Colon (tissue), 2 donors: Measurements from ENCODE around the gene LDLRAD4.

ENCODE experiments used
- FAIRE-seq: peaks from 2 replicates; lab custom pipeline; 2012; peaks lifted over from hg19 to GRCh38; lab: Jason Lieb, UNC
- donor health status: control.
- donor health status: control.

The LDLRAD4 gene

GRCh38 chr18:13202571-13202970, 16.0 kb upstream of the LDLRAD4 start:
- FAIRE-seq = no peak

- no peak for FAIRE-seq
Measured at GRCh38 chr18:13206301-13206700, 12.3 kb upstream of the LDLRAD4 start.

GRCh38 chr18:13207294-13207693, 11.3 kb upstream of the LDLRAD4 start:
- no peak for FAIRE-seq

- FAIRE-seq = no peak
Measured at GRCh38 chr18:13211534-13211933, 7.0 kb upstream of the LDLRAD4 start.

DNA sequence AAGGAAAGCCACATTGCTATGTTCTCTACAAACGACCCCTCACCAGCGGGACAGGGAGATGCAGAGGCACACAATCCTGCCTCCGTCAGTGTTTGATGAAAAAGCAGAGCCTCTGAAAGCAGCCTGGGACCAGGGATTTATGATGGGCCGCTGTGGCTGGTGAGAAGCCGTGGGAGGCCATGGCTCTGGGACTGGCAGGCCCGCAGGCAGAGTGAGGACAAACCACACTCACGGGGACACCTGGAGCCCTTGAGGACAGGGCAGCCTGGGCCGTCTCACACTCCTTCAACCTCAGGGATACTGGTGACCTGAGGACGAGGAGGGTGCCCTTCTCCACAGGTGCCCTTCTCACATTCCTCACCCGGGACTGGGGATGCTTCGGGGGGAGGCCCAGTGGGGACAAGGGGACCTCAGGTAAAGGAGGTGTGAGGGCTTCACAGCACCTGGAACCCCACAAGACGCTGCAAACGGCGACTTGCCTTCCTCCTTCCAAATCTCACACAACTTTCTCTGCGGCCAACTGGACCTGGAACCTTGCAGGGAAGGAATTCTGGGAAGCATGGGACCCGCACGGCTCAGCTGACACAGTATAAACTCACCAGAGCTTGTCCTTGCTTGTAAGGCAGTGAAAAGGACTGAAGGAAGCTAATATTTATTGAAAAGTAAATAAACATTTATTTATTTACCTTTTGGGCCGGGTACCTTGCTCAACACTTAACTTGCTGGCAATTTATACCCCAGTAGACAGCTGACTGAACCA, 5.3 kb upstream of the LDLRAD4 start:
- no peak for FAIRE-seq

DNA sequence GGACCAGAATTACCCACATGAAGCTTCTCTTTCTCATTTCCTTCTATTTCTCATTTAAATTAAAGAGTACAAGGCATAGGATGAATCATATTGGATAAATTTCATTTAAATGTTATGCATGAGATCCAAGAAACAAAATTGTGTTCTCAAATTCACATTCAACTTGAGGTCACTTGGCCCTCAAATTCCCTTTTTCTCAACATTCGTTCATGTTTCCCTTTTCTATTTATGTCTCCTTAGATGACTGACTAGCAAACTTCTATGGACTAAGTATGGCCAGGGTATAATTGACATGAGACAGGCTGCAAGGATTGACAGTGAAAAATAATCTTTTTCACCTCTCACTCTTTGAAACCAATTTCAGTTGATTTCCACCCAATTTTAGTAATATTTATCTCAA, 4.0 kb upstream of the LDLRAD4 start:
- FAIRE-seq = no peak

DNA sequence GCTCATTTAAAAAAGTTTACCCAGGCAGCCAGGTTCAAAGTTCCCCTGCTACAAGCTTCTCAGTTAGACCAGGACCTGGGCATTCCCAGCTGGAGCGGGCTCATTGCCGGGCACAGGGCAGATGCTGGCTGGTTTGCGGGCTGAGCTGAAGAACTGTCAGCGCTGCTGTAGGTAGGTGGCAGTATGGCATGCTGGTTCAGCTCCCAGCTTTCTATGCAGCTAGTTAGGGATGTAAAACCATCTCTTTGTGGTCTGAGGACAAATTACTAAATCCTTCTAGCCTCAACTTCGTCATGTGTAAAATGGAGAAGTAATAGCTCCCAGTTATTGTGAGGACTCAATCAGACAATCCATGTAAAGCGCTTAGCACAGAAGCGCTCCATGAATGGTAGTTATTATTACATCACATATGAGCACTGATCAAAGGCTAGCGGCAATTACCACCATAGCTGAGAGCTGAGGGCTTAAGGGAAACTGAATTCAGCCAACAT, 2.4 kb upstream of the LDLRAD4 start:
- FAIRE-seq = peak; percentile 55

GRCh38 chr18:13216711-13217465, 1.7 kb upstream of the LDLRAD4 start:
- no peak for FAIRE-seq

GRCh38 chr18:13217466-13217961, 1.0 kb upstream of the LDLRAD4 start:
- no peak for FAIRE-seq

DNA sequence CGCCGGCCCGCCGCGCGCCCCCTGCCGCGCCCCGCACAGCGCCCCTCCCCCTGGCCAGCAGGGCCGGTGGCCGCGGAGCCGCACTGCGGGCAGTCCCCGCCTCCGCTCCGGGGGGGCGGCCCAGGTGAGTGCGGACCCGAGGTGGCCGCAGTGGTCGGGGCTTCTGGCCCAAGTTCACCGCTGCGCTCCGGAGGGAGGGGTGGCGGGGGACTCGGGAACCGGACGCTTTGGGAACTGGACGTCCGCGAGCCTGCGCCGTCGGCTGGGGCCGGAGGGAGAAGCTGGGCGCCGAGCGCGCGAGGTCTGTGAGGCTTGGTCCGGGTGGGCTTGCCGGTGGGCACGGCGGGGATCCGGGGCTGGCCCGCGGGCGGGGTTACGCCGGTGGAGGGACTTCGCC, 591 bp upstream of the LDLRAD4 start:
- FAIRE-seq = no peak

DNA sequence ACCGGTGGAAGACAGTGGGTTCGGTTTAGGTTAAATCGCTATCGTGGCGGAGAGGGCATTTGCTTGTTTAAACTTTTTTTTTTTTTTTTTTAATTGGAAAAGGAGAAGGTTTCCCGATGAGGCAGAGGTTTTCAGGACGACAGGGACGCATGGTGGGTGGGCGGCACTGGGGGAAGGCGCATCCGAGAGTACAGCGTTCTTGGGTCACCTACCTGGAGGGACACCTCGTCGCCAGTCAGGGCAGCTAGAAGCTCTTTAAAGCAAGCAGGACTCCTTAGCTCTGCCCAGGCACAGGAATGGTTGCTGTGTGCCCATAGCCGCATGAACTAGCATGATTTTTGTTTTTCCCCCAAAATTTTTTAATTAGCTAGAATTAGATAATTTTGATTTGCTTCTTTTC, 437 bp downstream of the LDLRAD4 start:
- no peak for FAIRE-seq

DNA sequence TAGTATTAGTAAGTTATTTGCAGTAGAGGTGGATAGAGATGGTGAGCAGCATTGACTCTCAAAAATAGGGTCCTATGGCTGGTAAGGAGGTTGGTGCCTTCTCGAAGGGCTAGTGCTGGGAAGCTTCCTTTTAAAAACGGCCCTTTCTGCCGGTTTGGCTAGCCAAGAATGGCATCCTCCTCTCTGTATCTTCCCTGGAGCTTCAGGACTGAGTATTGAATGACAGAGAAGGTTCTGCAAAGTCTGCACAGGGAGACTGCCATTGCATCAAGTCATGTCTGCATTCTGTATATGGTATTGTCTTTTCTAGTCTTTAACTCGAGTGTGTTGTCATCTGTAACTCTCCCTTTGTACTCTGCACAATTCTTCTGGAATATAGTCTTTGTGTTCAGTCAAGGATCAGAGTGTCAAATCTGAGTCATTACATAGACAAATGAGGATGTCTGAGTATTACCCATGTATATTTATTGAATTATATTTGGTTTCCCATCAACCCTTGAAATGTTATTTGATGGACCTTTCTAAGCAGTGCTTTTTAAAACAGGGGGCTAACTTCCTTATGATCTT, 1.1 kb downstream of the LDLRAD4 start:
- no peak for FAIRE-seq

GRCh38 chr18:13220361-13220991, 1.9 kb downstream of the LDLRAD4 start:
- no peak for FAIRE-seq

DNA sequence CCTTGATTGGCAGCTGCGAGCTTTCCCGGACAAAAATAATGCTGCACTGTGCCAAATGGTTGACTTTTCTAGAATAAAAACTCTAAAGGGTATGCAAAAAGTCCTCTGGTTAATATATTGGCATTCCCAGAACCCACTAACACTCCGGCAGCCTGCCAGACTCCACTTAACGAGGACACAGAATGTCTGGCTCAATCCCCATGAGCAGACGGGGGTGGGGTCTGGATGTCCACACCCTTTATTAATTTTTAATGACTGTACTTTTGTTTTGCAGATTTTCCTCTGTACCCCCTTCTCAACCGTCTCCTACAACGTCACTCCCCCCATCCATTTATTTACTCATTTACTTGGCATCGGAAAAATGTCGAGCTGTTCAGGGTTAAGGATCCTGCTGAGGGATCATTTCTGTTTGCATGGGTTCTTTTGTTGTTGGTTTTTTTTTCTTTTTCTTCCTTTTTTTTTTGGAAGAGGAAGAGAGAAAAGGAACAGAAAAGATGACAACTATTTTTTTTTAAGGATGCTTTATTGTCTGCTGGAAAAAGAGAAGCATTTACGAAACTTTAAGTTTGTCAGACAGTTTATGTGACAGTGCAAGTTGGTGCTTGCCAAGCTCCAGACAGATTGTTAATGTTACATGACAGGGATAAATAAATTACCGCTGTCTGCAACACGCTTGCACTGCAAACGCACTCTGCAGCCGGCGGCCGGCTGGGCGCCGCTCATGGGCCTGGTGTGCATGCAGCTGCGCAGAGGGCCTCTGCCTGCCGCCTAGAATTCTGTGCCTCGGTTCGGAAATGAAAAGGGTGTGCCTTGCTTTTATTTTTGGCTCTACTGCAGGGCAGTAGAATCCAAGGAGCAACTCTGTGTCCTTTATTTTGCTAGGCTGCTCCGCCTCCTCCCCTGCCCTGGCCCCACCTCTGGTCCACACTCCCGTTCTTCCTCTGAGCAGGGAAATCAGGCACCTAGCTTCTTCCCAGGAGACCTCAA, 3.6 kb downstream of the LDLRAD4 start:
- FAIRE-seq = no peak

DNA sequence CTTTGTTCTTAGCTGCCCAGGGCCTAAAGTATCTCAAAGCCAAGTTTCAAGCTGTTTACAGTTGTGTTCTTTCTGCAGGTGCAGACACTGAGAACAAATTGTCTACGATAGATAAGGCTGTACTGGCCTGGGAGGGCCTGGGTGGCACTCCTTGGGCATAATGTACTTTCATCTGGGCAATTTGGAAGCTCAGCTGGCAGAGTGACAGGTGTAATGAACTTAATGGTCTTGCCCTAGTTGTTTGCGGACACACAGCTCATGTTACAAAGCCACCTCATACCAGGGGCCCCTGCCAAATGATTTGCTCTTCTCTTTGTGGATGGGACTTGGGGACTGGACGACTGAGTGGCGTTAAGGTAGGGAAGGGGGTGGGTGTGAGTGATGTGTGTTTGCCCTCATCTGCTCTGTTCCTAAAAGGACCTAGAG, 4.3 kb downstream of the LDLRAD4 start:
- no peak for FAIRE-seq

- FAIRE-seq = no peak
Measured at GRCh38 chr18:13223311-13224143, 5.0 kb downstream of the LDLRAD4 start.

GRCh38 chr18:13225261-13225660, 6.7 kb downstream of the LDLRAD4 start:
- no peak for FAIRE-seq

- FAIRE-seq = no peak
Measured at GRCh38 chr18:13226533-13227144, 8.1 kb downstream of the LDLRAD4 start.

GRCh38 chr18:13227910-13228309, 9.3 kb downstream of the LDLRAD4 start:
- no peak for FAIRE-seq
